ENCODE measurements around the gene GCSH. TPM values are rescaled to one million over a fixed set of nuclear protein-coding genes. Genes with fewer than 3 reads are reported as not detected.

GCSH gene
- total RNA-seq, 1 donor from 2014 or later, result 31.6 TPM

- no peak within 1 kb of the TSS for H3K4me3 Mint-ChIP-seq
- H3K27me3 Mint-ChIP-seq (ENCODE audit: low read depth), result no peaks in the 10 kb centered on the region
- peaks cover 24% of the 10 kb centered on the region for H3K4me1 Mint-ChIP-seq
- TF ChIP-seq, protein P1, sequence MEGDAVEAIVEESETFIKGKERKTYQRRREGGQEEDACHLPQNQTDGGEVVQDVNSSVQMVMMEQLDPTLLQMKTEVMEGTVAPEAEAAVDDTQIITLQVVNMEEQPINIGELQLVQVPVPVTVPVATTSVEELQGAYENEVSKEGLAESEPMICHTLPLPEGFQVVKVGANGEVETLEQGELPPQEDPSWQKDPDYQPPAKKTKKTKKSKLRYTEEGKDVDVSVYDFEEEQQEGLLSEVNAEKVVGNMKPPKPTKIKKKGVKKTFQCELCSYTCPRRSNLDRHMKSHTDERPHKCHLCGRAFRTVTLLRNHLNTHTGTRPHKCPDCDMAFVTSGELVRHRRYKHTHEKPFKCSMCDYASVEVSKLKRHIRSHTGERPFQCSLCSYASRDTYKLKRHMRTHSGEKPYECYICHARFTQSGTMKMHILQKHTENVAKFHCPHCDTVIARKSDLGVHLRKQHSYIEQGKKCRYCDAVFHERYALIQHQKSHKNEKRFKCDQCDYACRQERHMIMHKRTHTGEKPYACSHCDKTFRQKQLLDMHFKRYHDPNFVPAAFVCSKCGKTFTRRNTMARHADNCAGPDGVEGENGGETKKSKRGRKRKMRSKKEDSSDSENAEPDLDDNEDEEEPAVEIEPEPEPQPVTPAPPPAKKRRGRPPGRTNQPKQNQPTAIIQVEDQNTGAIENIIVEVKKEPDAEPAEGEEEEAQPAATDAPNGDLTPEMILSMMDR (IDR thresholded peaks at IDR 0.05; ENCODE audit: unreplicated experiment), result no peak
- no peak within 1 kb of the TSS for H3K27ac Mint-ChIP-seq
- no peaks in the 10 kb centered on the region for H3K9me3 Mint-ChIP-seq
- DNase-seq (ENCODE audit: low spot score in 2 of 2, unreplicated experiment in 2 of 2), result peak; percentile 93 to 98
- H3K36me3 Mint-ChIP-seq, result no peaks in the 10 kb centered on the region
These were observed 18.9 kb downstream of the GCSH start, which contains the start of gene C16orf46 for GRCh38 chr16:81077076-81077940. TSS of gene C16orf46 (minus strand) at chr16:81077238. CDS start at chr16:81063955, 13,283 bp downstream.

DNA sequence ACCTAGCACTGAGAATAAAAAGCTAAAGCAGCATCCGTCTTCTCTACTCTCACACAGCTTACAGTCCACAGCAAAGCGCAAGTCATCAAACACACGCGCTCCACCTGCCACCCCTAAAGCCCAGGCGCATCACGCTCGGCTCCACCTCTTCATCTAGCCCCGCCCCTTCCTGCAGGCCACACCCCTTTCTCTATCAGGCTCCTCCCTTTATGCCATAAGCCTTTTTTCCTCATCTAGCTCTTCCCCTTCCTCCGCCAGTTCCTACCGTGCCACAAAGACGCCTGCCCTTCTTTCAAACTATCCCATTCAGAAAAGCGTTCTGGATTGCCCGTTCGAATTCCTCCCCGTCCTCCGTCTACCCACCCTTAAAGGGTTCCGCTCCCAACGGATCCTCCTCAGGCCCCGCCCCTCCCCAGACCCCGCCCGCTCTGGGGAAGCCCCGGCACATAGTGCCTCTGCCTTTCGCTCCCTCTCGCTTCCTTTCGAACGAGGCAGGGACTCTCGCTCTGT is 19.6 kb downstream of the GCSH start:
- TF ChIP-seq, protein P1 (IDR thresholded peaks at IDR 0.05; ENCODE audit: unreplicated experiment), result no peak
- Mint-ChIP-seq H3K36me3 (no peaks in the 10 kb centered on the region), H3K27me3 (ENCODE audit: low read depth) (no peaks in the 10 kb centered on the region), H3K4me3 (no peak overlapping the region), H3K4me1 (peaks cover 24% of the 10 kb centered on the region), H3K27ac (no peak overlapping the region), H3K9me3 (no peaks in the 10 kb centered on the region)
- DNase-seq (ENCODE audit: low spot score in 2 of 2, unreplicated experiment in 2 of 2), result peak; percentile 79 to 91

DNA sequence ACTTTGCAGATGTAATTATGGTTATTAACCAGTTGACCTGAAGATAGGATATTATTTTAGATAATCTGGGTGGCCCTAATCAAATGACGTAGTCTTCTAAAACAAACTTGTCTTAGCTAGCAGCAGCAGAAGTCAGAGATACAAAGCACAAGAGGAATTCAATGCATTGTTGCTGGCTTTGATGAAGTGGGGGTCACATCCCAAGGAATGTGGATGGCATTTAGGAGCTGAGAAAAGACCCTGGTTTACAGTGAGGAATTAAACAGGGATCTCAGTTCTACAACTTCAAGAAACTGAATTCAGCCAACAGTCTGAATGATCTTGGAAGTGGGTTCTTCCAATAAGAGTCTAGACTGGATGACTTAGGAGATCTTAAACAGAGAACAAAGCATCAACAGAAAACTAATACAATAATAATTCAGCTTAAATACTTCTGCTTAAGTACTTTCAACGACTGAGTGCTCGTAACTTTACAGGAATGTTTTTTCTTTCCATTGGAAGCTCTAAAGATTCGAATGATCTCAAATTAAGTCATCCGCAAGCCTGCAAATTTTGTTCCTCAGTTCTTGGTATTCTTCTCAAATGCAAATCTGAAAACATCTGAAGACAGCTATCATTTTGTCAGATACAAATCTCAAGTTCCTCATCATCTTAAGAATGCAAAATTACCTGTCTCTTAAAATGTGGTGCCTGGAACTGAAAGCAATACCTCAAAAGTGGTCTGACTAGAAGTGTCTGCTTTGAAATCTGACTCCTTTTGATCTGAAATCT is 22.4 kb downstream of the GCSH start:
- Mint-ChIP-seq H3K4me1 (peaks cover 24% of the 10 kb centered on the region), H3K4me3 (no peak overlapping the region), H3K27ac (peak overlapping the region; percentile 87), H3K9me3 (peaks cover 4% of the 10 kb centered on the region), H3K27me3 (ENCODE audit: low read depth) (no peaks in the 10 kb centered on the region), H3K36me3 (peaks cover 4% of the 10 kb centered on the region)
- no peak for DNase-seq (ENCODE audit: low spot score in 2 of 2, unreplicated experiment in 2 of 2)
- TF ChIP-seq, protein P1 (IDR thresholded peaks at IDR 0.05; ENCODE audit: unreplicated experiment), result no peak

DNA sequence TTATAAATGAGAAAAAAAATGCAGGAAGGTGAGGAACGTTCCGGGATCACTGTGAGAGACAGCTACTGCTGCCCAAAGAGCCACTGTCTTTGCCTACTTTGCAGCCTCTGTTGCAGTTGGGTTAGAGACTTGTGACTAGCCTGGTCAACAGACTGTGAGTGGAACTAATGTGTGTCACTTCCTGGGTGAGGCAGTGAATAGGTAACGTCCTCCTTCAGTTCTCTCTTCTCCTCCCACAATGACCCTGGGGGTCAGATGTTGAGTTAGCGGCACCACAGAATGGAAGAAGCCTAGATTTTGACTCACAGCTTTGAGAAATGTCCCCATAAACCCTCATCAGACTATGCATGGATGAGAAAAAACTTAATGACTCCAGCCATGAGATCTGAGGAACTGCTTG is 24.4 kb downstream of the GCSH start:
- no peak for DNase-seq (ENCODE audit: low spot score in 2 of 2, unreplicated experiment in 2 of 2)
- Mint-ChIP-seq H3K9me3 (peaks cover 4% of the 10 kb centered on the region), H3K27ac (peak overlapping the region; percentile 36), H3K4me3 (no peak overlapping the region), H3K27me3 (ENCODE audit: low read depth) (no peaks in the 10 kb centered on the region), H3K4me1 (peaks cover 25% of the 10 kb centered on the region), H3K36me3 (peaks cover 4% of the 10 kb centered on the region)
- TF ChIP-seq, protein P1 (IDR thresholded peaks at IDR 0.05; ENCODE audit: unreplicated experiment), result no peak

DNA sequence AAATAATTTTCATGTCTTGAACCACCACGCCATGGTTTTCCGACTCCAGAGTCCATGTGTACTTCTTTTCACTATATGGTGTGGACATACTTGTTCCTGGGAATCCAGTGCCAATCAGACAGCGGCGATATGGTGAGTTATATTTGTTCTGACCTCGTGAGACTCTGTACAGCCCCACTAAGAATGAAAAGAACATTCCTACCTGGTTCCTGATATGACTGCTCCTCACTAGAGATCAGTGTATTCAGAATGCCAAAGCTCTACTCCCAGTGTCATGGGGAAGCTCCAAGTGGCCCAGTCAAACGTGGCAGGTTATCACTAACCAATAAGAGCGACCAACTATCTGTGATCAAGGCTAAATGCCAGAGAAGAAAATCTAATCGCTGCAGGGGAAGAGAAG is 25.2 kb downstream of the GCSH start:
- peaks cover 4% of the 10 kb centered on the region for H3K9me3 Mint-ChIP-seq
- TF ChIP-seq, protein P1 (IDR thresholded peaks at IDR 0.05; ENCODE audit: unreplicated experiment), result no peak
- no peak for DNase-seq (ENCODE audit: low spot score in 2 of 2, unreplicated experiment in 2 of 2)
- H3K27me3 Mint-ChIP-seq (ENCODE audit: low read depth), result no peaks in the 10 kb centered on the region
- H3K36me3 Mint-ChIP-seq, result peaks cover 4% of the 10 kb centered on the region
- peaks cover 27% of the 10 kb centered on the region for H3K4me1 Mint-ChIP-seq
- H3K4me3 Mint-ChIP-seq, result no peak overlapping the region
- no peak overlapping the region for H3K27ac Mint-ChIP-seq

Data from mesothelial cell of epicardium (in vitro differentiated cells).